HL-60 (cell line): Measurements from ENCODE around the gene HNF4A.

ENCODE experiments used
- POLR2AphosphoS5 ChIP-seq: IDR thresholded peaks from 2 replicates; pipeline ENCODE4 v1.6.1; 2012; ENCODE audit warnings: low read depth
- TF ChIP-seq, protein P1 (sequence below): IDR thresholded peaks from one replicate; pipeline ENCODE4 v1.5.1; 2011; ENCODE audit warnings: low read length, control low read depth, inconsistent platforms; ENCODE audit not compliant: insufficient read depth

DNA sequence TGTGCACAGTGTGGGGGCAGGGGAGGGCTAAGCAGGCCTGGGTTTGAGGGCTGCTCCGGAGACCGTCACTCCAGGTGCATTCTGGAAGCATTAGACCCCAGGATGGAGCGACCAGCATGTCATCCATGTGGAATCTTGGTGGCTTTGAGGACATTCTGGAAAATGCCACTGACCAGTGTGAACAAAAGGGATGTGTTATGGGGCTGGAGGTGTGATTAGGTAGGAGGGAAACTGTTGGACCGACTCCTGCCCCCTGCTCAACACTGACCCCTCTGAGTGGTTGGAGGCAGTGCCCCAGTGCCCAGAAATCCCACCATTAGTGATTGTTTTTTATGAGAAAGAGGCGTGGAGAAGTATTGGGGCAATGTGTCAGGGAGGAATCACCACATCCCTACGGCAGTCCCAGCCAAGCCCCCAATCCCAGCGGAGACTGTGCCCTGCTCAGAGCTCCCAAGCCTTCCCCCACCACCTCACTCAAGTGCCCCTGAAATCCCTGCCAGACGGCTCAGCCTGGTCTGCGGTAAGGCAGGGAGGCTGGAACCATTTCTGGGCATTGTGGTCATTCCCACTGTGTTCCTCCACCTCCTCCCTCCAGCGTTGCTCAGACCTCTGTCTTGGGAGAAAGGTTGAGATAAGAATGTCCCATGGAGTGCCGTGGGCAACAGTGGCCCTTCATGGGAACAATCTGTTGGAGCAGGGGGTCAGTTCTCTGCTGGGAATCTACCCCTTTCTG is 76.2 kb downstream of the HNF4A start:
- TF ChIP-seq, protein P1, sequence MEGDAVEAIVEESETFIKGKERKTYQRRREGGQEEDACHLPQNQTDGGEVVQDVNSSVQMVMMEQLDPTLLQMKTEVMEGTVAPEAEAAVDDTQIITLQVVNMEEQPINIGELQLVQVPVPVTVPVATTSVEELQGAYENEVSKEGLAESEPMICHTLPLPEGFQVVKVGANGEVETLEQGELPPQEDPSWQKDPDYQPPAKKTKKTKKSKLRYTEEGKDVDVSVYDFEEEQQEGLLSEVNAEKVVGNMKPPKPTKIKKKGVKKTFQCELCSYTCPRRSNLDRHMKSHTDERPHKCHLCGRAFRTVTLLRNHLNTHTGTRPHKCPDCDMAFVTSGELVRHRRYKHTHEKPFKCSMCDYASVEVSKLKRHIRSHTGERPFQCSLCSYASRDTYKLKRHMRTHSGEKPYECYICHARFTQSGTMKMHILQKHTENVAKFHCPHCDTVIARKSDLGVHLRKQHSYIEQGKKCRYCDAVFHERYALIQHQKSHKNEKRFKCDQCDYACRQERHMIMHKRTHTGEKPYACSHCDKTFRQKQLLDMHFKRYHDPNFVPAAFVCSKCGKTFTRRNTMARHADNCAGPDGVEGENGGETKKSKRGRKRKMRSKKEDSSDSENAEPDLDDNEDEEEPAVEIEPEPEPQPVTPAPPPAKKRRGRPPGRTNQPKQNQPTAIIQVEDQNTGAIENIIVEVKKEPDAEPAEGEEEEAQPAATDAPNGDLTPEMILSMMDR = no peak
- TF ChIP-seq POLR2AphosphoS5 = no peak
